Thoracic aorta (tissue), 2 donors: ENCODE results near the gene TNFAIP6. TPM values are rescaled to one million over a fixed set of nuclear protein-coding genes. Genes with fewer than 3 reads are reported as not detected.
A peak's percentile ranks its signal among the peaks of the same experiment; 100 is the strongest.

ENCODE experiments used
- ATAC-seq: fragments of 150-250 bp; one replicate; pipeline ENCODE4 v1.8.0; 2017; ENCODE audit warnings: low read depth; ENCODE audit not compliant: insufficient number of reproducible peaks, low FRiP score
- DNase-seq: peaks from one replicate; pipeline ENCODE4 v3.0.0-alpha.2; 2020; ENCODE audit warnings: low spot score
- H3K27ac ChIP-seq, 2 donors: fragments of 200-600 bp; sonication (generic); 1 replicate in 1 of 2; 2 replicates in 1 of 2; pipeline ENCODE4 v1.5.1; 2016; ENCODE audit warnings: mild to moderate bottlenecking in 2 of 2, moderate library complexity in 2 of 2
- H3K27me3 ChIP-seq: fragments of 200-600 bp; sonication (generic); replicated peaks from 2 replicates; pipeline ENCODE4 v1.6.0; 2016; ENCODE audit warnings: mild to moderate bottlenecking; ENCODE audit not compliant: insufficient read depth
- H3K36me3 ChIP-seq: fragments of 200-600 bp; sonication (generic); one replicate; pipeline ENCODE4 v1.5.1; 2016
- H3K4me1 ChIP-seq, 2 donors: fragments of 200-600 bp; sonication (generic); 1 replicate in 1 of 2; 2 replicates in 1 of 2; pipeline versions ENCODE4 v1.5.1 to v1.6.0; 2016; ENCODE audit warnings: low read depth in 2 of 2, mild to moderate bottlenecking in 1 of 2; ENCODE audit not compliant: control insufficient read depth in 1 of 2
- H3K4me3 ChIP-seq: fragments of 200-600 bp; sonication (generic); 2 replicates; pipeline ENCODE4 v1.5.1; 2016; ENCODE audit warnings: mild to moderate bottlenecking
- H3K9me3 ChIP-seq: fragments of 200-600 bp; sonication (generic); 2 replicates; pipeline ENCODE4 v1.5.1; 2016
- CTCF ChIP-seq: fragments of 200-600 bp; sonication (generic); IDR thresholded peaks from one replicate; pipeline ENCODE4 v1.5.1; 2019; ENCODE audit warnings: antibody characterized with exemption
- total RNA-seq, 2 donors: library from RNA; depleted of rRNA; stranded (reverse); fragments of >200 nt; gene quantifications; one replicate each; pipeline versions ENCODE4 v1.1.0 to v1.2.3, GENCODE V29; 2016

Gene TNFAIP6
- total RNA-seq, 2 donors from 2014 or later, result 6.9 to 12.0 TPM

DNA sequence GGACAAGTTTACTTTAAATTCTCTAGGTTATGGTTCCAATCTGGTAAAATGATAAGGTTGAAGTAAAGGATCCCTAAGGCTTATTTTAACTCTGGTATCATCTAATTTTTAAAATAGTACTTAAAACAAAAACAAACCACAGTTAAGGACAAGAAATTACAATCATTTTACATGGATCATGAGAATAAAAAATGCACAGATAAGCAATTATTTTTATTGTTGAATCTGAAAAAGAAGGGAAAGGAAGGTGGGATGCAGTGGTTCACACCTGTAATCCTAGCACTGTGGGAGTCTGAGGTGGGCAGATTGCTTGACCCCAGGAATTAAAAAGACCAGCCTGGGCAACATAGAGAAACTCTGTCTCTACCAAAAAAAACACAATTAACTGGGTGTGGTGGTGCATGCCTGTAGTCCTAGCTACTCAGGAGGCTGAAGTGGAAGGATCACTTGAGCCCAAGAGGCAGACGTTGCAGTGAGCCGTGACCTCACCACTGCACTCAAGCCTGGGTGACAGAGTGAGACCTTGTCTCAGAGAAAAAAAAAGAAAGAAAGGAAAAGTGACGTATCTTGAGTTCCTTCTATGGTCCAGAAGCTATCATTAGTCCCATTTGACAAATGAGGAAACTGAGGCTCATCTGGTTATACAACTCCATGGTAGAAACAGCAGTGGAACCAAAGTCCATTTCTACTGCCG, 2.5 kb downstream of the TNFAIP6 start:
- no peaks in the 10 kb centered on the region for H3K36me3 ChIP-seq
- TF ChIP-seq CTCF, result no peak

GRCh38 chr2:151361674-151362370, 4.4 kb downstream of the TNFAIP6 start:
- no peaks in the 10 kb centered on the region for H3K4me1 ChIP-seq
- no peaks in the 10 kb centered on the region for H3K36me3 ChIP-seq
- ATAC-seq, result no peak
- DNase-seq, result no peak
- no peaks in the 10 kb centered on the region for H3K9me3 ChIP-seq
- no peak overlapping the region for H3K27ac ChIP-seq
- H3K27me3 ChIP-seq, result no peaks in the 10 kb centered on the region
- no peak overlapping the region for H3K4me3 ChIP-seq
- TF ChIP-seq CTCF, result no peak

More for the DNA sequence above, 2.5 kb downstream of the TNFAIP6 start:
- Histone ChIP-seq H3K27me3 (no peaks in the 10 kb centered on the region), H3K9me3 (no peaks in the 10 kb centered on the region), H3K27ac (no peak overlapping the region), H3K4me1 (no peaks in the 10 kb centered on the region), H3K4me3 (no peak overlapping the region)
- no peak for DNase-seq
- no peak for ATAC-seq

DNA sequence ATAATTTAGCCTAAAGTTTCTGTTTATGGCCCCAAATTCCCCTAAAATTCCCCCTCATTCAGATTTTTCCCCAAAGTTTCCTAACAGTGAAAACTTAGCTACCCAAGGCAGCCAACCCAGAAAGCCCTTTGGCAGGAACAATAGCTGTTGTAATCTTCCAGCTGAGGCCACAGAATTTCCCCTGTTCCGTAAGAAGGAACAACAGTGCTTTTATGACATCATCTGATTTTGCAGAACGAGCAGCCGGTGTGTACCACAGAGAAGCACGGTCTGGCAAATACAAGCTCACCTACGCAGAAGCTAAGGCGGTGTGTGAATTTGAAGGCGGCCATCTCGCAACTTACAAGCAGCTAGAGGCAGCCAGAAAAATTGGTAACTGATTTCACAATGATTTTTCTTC, 6.3 kb downstream of the TNFAIP6 start:
- ATAC-seq, result no peak
- Histone ChIP-seq H3K27me3 (no peaks in the 10 kb centered on the region), H3K4me3 (no peak overlapping the region), H3K9me3 (no peaks in the 10 kb centered on the region), H3K27ac (no peak overlapping the region), H3K36me3 (no peaks in the 10 kb centered on the region), H3K4me1 (no peaks in the 10 kb centered on the region)
- no peak for TF ChIP-seq CTCF
- DNase-seq, result no peak

- ATAC-seq (no peak), DNase-seq (no peak)
- H3K9me3 ChIP-seq, result no peaks in the 10 kb centered on the region
- H3K4me1 ChIP-seq, result no peaks in the 10 kb centered on the region
- TF ChIP-seq CTCF, result no peak
- H3K36me3 ChIP-seq, result no peaks in the 10 kb centered on the region
- H3K27ac ChIP-seq, result no peak overlapping the region
- H3K27me3 ChIP-seq, result no peaks in the 10 kb centered on the region
- H3K4me3 ChIP-seq, result no peak overlapping the region
Observed at GRCh38 chr2:151367571-151367970, 10.2 kb downstream of the TNFAIP6 start.

- Histone ChIP-seq H3K36me3 (no peaks in the 10 kb centered on the region), H3K9me3 (no peaks in the 10 kb centered on the region), H3K27me3 (no peaks in the 10 kb centered on the region)
Observed at GRCh38 chr2:151374436-151374835, 17.0 kb downstream of the TNFAIP6 start.

More at GRCh38 chr2:151374436-151374835, 17.0 kb downstream of the TNFAIP6 start:
- H3K4me3 ChIP-seq, result no peak overlapping the region
- no peaks in the 10 kb centered on the region for H3K4me1 ChIP-seq
- no peak for DNase-seq
- no peak for TF ChIP-seq CTCF
- no peak overlapping the region for H3K27ac ChIP-seq
- ATAC-seq, result peak; percentile 69
